GM19438 (cell line): ENCODE measurements around the gene AGPAT4.

ENCODE experiments used
- ATAC-seq: cut with Tn5 transposase; IDR thresholded peaks from one replicate; pipeline ENCODE4 v1.9.1; 2021; ENCODE audit warnings: low read depth; ENCODE audit not compliant: unreplicated experiment

Gene AGPAT4

GRCh38 chr6:161257793-161258457 lies 15.9 kb downstream of the AGPAT4 start:
- ATAC-seq = no peak

- no peak for ATAC-seq
Measured at GRCh38 chr6:161256407-161256806, 17.5 kb downstream of the AGPAT4 start.

GRCh38 chr6:161255518-161255917 lies 18.3 kb downstream of the AGPAT4 start:
- no peak for ATAC-seq

- no peak for ATAC-seq
Measured at GRCh38 chr6:161254464-161255253, 19.2 kb downstream of the AGPAT4 start.

- no peak for ATAC-seq
Measured at GRCh38 chr6:161254126-161254463, 19.8 kb downstream of the AGPAT4 start.

GRCh38 chr6:161251345-161251744 lies 22.5 kb downstream of the AGPAT4 start:
- ATAC-seq = no peak

GRCh38 chr6:161249327-161249726 lies 24.5 kb downstream of the AGPAT4 start:
- ATAC-seq = no peak

- no peak for ATAC-seq
Measured at GRCh38 chr6:161246725-161247124, 27.1 kb downstream of the AGPAT4 start.

- no peak for ATAC-seq
Measured at GRCh38 chr6:161245363-161245762, 28.5 kb downstream of the AGPAT4 start.

- ATAC-seq = no peak
Measured at GRCh38 chr6:161244725-161245124, 29.1 kb downstream of the AGPAT4 start.

- ATAC-seq = no peak
Measured at GRCh38 chr6:161242779-161243693, 30.8 kb downstream of the AGPAT4 start.

GRCh38 chr6:161242113-161242512 lies 31.7 kb downstream of the AGPAT4 start:
- no peak for ATAC-seq

GRCh38 chr6:161239001-161239400 lies 34.9 kb downstream of the AGPAT4 start:
- ATAC-seq = no peak

GRCh38 chr6:161238500-161238899 lies 35.4 kb downstream of the AGPAT4 start:
- ATAC-seq = no peak

- no peak for ATAC-seq
Measured at GRCh38 chr6:161238081-161238480, 35.8 kb downstream of the AGPAT4 start.

- ATAC-seq = no peak
Measured at GRCh38 chr6:161237176-161237575, 36.7 kb downstream of the AGPAT4 start.

GRCh38 chr6:161235776-161236633 lies 37.9 kb downstream of the AGPAT4 start:
- ATAC-seq = no peak

- ATAC-seq = no peak
Measured at GRCh38 chr6:161233986-161234661, 39.7 kb downstream of the AGPAT4 start.

GRCh38 chr6:161232467-161232866 lies 41.4 kb downstream of the AGPAT4 start:
- ATAC-seq = no peak

- no peak for ATAC-seq
Measured at GRCh38 chr6:161232010-161232409, 41.9 kb downstream of the AGPAT4 start.
